Measurements from ENCODE around the gene CMSS1.

The CMSS1 gene

GRCh38 chr3:100042166-100042981 lies 224.7 kb downstream of the CMSS1 start:
- TF ChIP-seq TAF1 (IDR thresholded peaks at IDR 0.05; ENCODE audit: borderline replicate concordance, insufficient read depth, low read length) = no peak
- TF ChIP-seq SIN3A (IDR thresholded peaks at IDR 0.05; ENCODE audit: borderline replicate concordance, insufficient read depth, low read length) = no peak
- no peak for TF ChIP-seq REST (IDR thresholded peaks at IDR 0.05; ENCODE audit: insufficient read depth in 1 of 2, low read depth in 2 of 2, low read length in 2 of 2)
- no peak for TF ChIP-seq POLR2AphosphoS5 (IDR thresholded peaks at IDR 0.05; ENCODE audit: low read depth, low read length)
- no peak for TF ChIP-seq FOXP2 (optimal IDR thresholded peaks at IDR 0.05; ENCODE audit: borderline replicate concordance, extremely low read depth, extremely low read length, insufficient read depth)

GRCh38 chr3:100043271-100043670 lies 225.6 kb downstream of the CMSS1 start:
- TF ChIP-seq FOXP2 (optimal IDR thresholded peaks at IDR 0.05; ENCODE audit: borderline replicate concordance, extremely low read depth, extremely low read length, insufficient read depth) (no peak), REST (IDR thresholded peaks at IDR 0.05; ENCODE audit: insufficient read depth in 1 of 2, low read depth in 2 of 2, low read length in 2 of 2) (no peak)

- TF ChIP-seq TAF1 (IDR thresholded peaks at IDR 0.05; ENCODE audit: borderline replicate concordance, insufficient read depth, low read length) = no peak
- no peak for TF ChIP-seq POLR2AphosphoS5 (IDR thresholded peaks at IDR 0.05; ENCODE audit: low read depth, low read length)
- TF ChIP-seq FOXP2 (optimal IDR thresholded peaks at IDR 0.05; ENCODE audit: borderline replicate concordance, extremely low read depth, extremely low read length, insufficient read depth) = no peak
- no peak for TF ChIP-seq SIN3A (IDR thresholded peaks at IDR 0.05; ENCODE audit: borderline replicate concordance, insufficient read depth, low read length)
- no peak for TF ChIP-seq REST (IDR thresholded peaks at IDR 0.05; ENCODE audit: insufficient read depth in 1 of 2, low read depth in 2 of 2, low read length in 2 of 2)
These were observed 226.7 kb downstream of the CMSS1 start for GRCh38 chr3:100044369-100044768.

- TF ChIP-seq TAF1 (IDR thresholded peaks at IDR 0.05; ENCODE audit: borderline replicate concordance, insufficient read depth, low read length) (no peak), SIN3A (IDR thresholded peaks at IDR 0.05; ENCODE audit: borderline replicate concordance, insufficient read depth, low read length) (no peak)
These were observed 228.0 kb downstream of the CMSS1 start for GRCh38 chr3:100045696-100046095.

GRCh38 chr3:100046986-100047385 lies 229.3 kb downstream of the CMSS1 start:
- TF ChIP-seq FOXP2 (optimal IDR thresholded peaks at IDR 0.05; ENCODE audit: borderline replicate concordance, extremely low read depth, extremely low read length, insufficient read depth) (no peak), SIN3A (IDR thresholded peaks at IDR 0.05; ENCODE audit: borderline replicate concordance, insufficient read depth, low read length) (no peak), REST (IDR thresholded peaks at IDR 0.05; ENCODE audit: insufficient read depth in 1 of 2, low read depth in 2 of 2, low read length in 2 of 2) (no peak), TAF1 (IDR thresholded peaks at IDR 0.05; ENCODE audit: borderline replicate concordance, insufficient read depth, low read length) (no peak), POLR2AphosphoS5 (IDR thresholded peaks at IDR 0.05; ENCODE audit: low read depth, low read length) (no peak)
